GM23338 (cell line): ENCODE measurements around the gene IPO5. TPM values are rescaled to one million over a fixed set of nuclear protein-coding genes. Genes with fewer than 3 reads are reported as not detected.
"Not testable (repeated sequence)": the region's sequence is repeated elsewhere in the genome, so short reads cannot be mapped to it uniquely, and the experiment has no call there.

Experiments used
- ATAC-seq: fragments of 200-7000 bp; cut with Tn5 transposase; 3 replicates; pipeline ENCODE4 v1.9.1; 2020
- DNase-seq: peaks from one replicate; pipeline ENCODE4 v3.0.0-alpha.2; 2015; ENCODE audit warnings: low spot score
- H2AFZ ChIP-seq: fragments of 200-600 bp; sonication (generic); 2 replicates; pipeline ENCODE4 v1.8.0; 2016; ENCODE audit warnings: antibody characterized with exemption, mild to moderate bottlenecking, moderate library complexity
- H3F3A ChIP-seq: fragments of 200-600 bp; sonication (generic); replicated peaks from 2 replicates; pipeline ENCODE4 v1.8.0; 2017; ENCODE audit warnings: antibody characterized with exemption, mixed run types, low read depth
- H3K27ac ChIP-seq: fragments of 200-600 bp; sonication (generic); 2 replicates; pipeline ENCODE4 v1.6.1; 2016; ENCODE audit warnings: low read depth
- H3K27me3 ChIP-seq: fragments of 200-600 bp; sonication (generic); 2 replicates; pipeline ENCODE4 v1.8.0; 2016; ENCODE audit warnings: mild to moderate bottlenecking, mixed run types, moderate library complexity; ENCODE audit not compliant: insufficient read depth
- H3K36me3 ChIP-seq: fragments of 200-600 bp; sonication (generic); 2 replicates; pipeline ENCODE4 v1.8.0; 2016; ENCODE audit warnings: mild to moderate bottlenecking; ENCODE audit not compliant: insufficient read depth
- H3K4me1 ChIP-seq: fragments of 200-600 bp; sonication (generic); 2 replicates; pipeline ENCODE4 v1.8.0; 2016; ENCODE audit warnings: mild to moderate bottlenecking, moderate library complexity; ENCODE audit not compliant: insufficient read depth
- H3K4me2 ChIP-seq: fragments of 200-600 bp; sonication (generic); 2 replicates; pipeline ENCODE4 v1.7.1; 2017; ENCODE audit warnings: mixed run types
- H3K4me3 ChIP-seq: fragments of 200-600 bp; sonication (generic); 2 replicates; pipeline ENCODE4 v1.6.1; 2016; ENCODE audit warnings: mixed run types
- H3K79me2 ChIP-seq: fragments of 200-600 bp; sonication (generic); replicated peaks from 2 replicates; pipeline ENCODE4 v1.8.0; 2017; ENCODE audit warnings: mild to moderate bottlenecking; ENCODE audit not compliant: insufficient read depth
- H3K9me2 ChIP-seq: fragments of 200-600 bp; sonication (generic); 2 replicates; pipeline ENCODE4 v1.8.0; 2017; ENCODE audit not compliant: insufficient read depth
- H4K20me1 ChIP-seq: fragments of 200-600 bp; sonication (generic); replicated peaks from 2 replicates; pipeline ENCODE4 v1.8.0; 2017; ENCODE audit warnings: mild to moderate bottlenecking; ENCODE audit not compliant: insufficient read depth
- H3K27ac Mint-ChIP-seq: 2 replicates; pipeline ENCODE4 v1.8.0; 2020; ENCODE audit warnings: inconsistent platforms, mild to moderate bottlenecking, moderate library complexity, mixed read lengths
- H3K27me3 Mint-ChIP-seq: 3 replicates; pipeline ENCODE4 v1.8.0; 2022; ENCODE audit warnings: low read depth, mild to moderate bottlenecking, moderate library complexity, mixed read lengths, inconsistent platforms; ENCODE audit not compliant: insufficient read depth, poor library complexity
- H3K36me3 Mint-ChIP-seq: 3 replicates; pipeline ENCODE4 v1.8.0; 2021; ENCODE audit warnings: low read depth, mild to moderate bottlenecking, inconsistent platforms, moderate library complexity, mixed read lengths
- H3K4me1 Mint-ChIP-seq: 3 replicates; pipeline ENCODE4 v1.8.0; 2020; ENCODE audit warnings: mild to moderate bottlenecking, inconsistent platforms, mixed read lengths
- H3K4me3 Mint-ChIP-seq: 3 replicates; pipeline ENCODE4 v1.8.0; 2021; ENCODE audit warnings: moderate library complexity, mild to moderate bottlenecking, inconsistent platforms, mixed read lengths
- H3K9me3 Mint-ChIP-seq: 3 replicates; pipeline ENCODE4 v1.8.0; 2020; ENCODE audit warnings: moderate library complexity, mild to moderate bottlenecking, inconsistent platforms, mixed read lengths
- CREB1 ChIP-seq: fragments of 250-450 bp; sonication (Bioruptor Pico); IDR thresholded peaks from 2 replicates; pipeline ENCODE4 v1.5.0; 2020; ENCODE audit warnings: low read depth, mild to moderate bottlenecking, moderate library complexity
- POLR2AphosphoS5 ChIP-seq: IDR thresholded peaks from 2 replicates; pipeline ENCODE4 v1.6.1; 2016; ENCODE audit warnings: antibody characterized with exemption, low read depth
- REST ChIP-seq: IDR thresholded peaks from one replicate; pipeline ENCODE4 v1.6.1; 2018; ENCODE audit warnings: antibody characterized with exemption; ENCODE audit not compliant: unreplicated experiment
- STAT1 ChIP-seq: IDR thresholded peaks from one replicate; pipeline ENCODE4 v1.6.1; 2016; ENCODE audit warnings: antibody characterized with exemption; ENCODE audit not compliant: unreplicated experiment
- ZNF114 ChIP-seq: fragments of 250-450 bp; sonication (Bioruptor Pico); IDR thresholded peaks from 2 replicates; pipeline ENCODE4 v1.5.0; 2020; ENCODE audit warnings: mild to moderate bottlenecking, moderate library complexity
- ZNF331 ChIP-seq: fragments of 250-450 bp; sonication (Bioruptor Pico); IDR thresholded peaks from 2 replicates; pipeline ENCODE4 v1.5.0; 2020; ENCODE audit warnings: low read depth, mild to moderate bottlenecking, moderate library complexity
- ZNF462 ChIP-seq: fragments of 250-450 bp; sonication (Bioruptor Pico); IDR thresholded peaks from 2 replicates; pipeline ENCODE4 v1.5.0; 2020; ENCODE audit warnings: mild to moderate bottlenecking, moderate library complexity
- polyA plus RNA-seq: library from polyadenylated mRNA; unstranded; fragments of >200 nt; fragmentation: Nextera tagmentation; extraction: Ambion mirVana; gene quantifications from 2 replicates; pipeline ENCODE4 v1.2.1, GENCODE V29; 2016
- total RNA-seq: library from RNA; depleted of rRNA; stranded (reverse); fragments of >200 nt; shearing (Covaris generic); gene quantifications from 2 replicates; pipeline ENCODE4 v1.2.3, GENCODE V29; 2014
- TF ChIP-seq, protein P1 (sequence below), 2 experiments: fragments of 200-600 bp in 1 of 2; sonication (generic) in 1 of 2; conservative IDR thresholded peaks; 2 replicates each; pipeline versions ENCODE4 v1.5.1 to v1.6.1; 2016 to 2017; ENCODE audit warnings: antibody characterized with exemption in 2 of 2, low read depth in 2 of 2, mild to moderate bottlenecking in 2 of 2, moderate library complexity in 1 of 2

Gene IPO5
- total and polyA plus RNA-seq, 2 experiments from 2014 or later: 124 to 353 TPM

GRCh38 chr13:97951376-97951775 lies 2.1 kb upstream of the IPO5 start:
- no peak for DNase-seq
- no peak overlapping the region for H3K4me3 ChIP-seq
- H3K9me3 Mint-ChIP-seq: peaks cover 12% of the 10 kb centered on the region
- H3K4me2 ChIP-seq: no peak overlapping the region
- TF ChIP-seq ZNF462 (CRISPR knock-in tag): no peak
- no peak for TF ChIP-seq STAT1
- no peak for TF ChIP-seq REST
- no peak for TF ChIP-seq POLR2AphosphoS5
- TF ChIP-seq, protein P1, sequence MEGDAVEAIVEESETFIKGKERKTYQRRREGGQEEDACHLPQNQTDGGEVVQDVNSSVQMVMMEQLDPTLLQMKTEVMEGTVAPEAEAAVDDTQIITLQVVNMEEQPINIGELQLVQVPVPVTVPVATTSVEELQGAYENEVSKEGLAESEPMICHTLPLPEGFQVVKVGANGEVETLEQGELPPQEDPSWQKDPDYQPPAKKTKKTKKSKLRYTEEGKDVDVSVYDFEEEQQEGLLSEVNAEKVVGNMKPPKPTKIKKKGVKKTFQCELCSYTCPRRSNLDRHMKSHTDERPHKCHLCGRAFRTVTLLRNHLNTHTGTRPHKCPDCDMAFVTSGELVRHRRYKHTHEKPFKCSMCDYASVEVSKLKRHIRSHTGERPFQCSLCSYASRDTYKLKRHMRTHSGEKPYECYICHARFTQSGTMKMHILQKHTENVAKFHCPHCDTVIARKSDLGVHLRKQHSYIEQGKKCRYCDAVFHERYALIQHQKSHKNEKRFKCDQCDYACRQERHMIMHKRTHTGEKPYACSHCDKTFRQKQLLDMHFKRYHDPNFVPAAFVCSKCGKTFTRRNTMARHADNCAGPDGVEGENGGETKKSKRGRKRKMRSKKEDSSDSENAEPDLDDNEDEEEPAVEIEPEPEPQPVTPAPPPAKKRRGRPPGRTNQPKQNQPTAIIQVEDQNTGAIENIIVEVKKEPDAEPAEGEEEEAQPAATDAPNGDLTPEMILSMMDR (conservative IDR thresholded peaks at IDR 0.05; ENCODE audit: low read depth in 2 of 2): no peak
- no peak for TF ChIP-seq ZNF114 (CRISPR knock-in tag)
- TF ChIP-seq CREB1 (CRISPR knock-in tag): no peak
- no peak for TF ChIP-seq ZNF331
- no peak overlapping the region for H3K27ac Mint-ChIP-seq
- no peaks in the 10 kb centered on the region for H3K36me3 ChIP-seq
- peaks cover 8% of the 10 kb centered on the region; the same call in 2 of the 3 replicates for H3K36me3 Mint-ChIP-seq
- H3K4me1 ChIP-seq: no peaks in the 10 kb centered on the region
- H4K20me1 ChIP-seq: no peaks in the 10 kb centered on the region
- ATAC-seq: no peak
- no peaks in the 10 kb centered on the region for H3F3A ChIP-seq
- no peak overlapping the region for H3K27ac ChIP-seq
- no peak overlapping the region for H2AFZ ChIP-seq
- no peaks in the 10 kb centered on the region for H3K27me3 ChIP-seq
- H3K79me2 ChIP-seq: no peaks in the 10 kb centered on the region
- no peak overlapping the region for H3K4me3 Mint-ChIP-seq
- H3K4me1 Mint-ChIP-seq: no peaks in the 10 kb centered on the region
- H3K9me2 ChIP-seq: no peaks in the 10 kb centered on the region
- no peaks in the 10 kb centered on the region for H3K27me3 Mint-ChIP-seq

DNA sequence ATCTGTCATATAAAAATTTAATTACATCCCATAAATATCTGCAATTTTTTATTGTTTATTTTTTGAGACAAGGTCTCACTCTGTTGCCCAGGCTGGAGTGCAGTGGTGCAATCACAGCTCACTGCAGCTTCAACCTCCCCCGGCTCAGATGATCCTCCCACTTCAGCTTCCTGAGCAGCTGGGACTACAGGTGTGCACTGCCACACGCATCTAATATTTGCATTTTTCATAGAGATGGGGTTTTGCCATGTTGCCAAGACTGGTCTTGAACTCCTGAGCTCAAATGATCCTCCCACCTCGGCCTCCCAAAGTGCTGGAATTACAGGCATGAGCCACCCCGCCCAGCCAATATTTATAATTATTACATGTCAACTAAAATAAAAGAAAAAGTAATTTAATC lies 644 bp upstream of the IPO5 start:
- H3K27ac Mint-ChIP-seq, ATAC-seq, H3K79me2 ChIP-seq, H3K4me3 ChIP-seq, H3K36me3 ChIP-seq, DNase-seq, H3K4me1 Mint-ChIP-seq, H3K27me3 Mint-ChIP-seq, H3K4me2 ChIP-seq, H3K27me3 ChIP-seq, H3K4me1 ChIP-seq, H3K27ac ChIP-seq, H4K20me1 ChIP-seq, H2AFZ ChIP-seq, H3K4me3 Mint-ChIP-seq, H3K36me3 Mint-ChIP-seq, H3F3A ChIP-seq, H3K9me2 ChIP-seq: not testable (repeated sequence)
- H3K9me3 Mint-ChIP-seq: peaks cover 12% of the 10 kb centered on the region
